Heart left ventricle (tissue), 13 donors: ENCODE measurements around the gene ITGA6.

Experiments
- CTCF ChIP-seq, 12 donors: fragments of 200-600 bp; sonication (generic) in 4 of 12; IDR thresholded peaks; one replicate each; pipeline versions ENCODE4 v1.5.0 to v1.8.0; 2018 to 2022; ENCODE audit warnings: antibody characterized with exemption in 12 of 12, mild to moderate bottlenecking in 5 of 12
- POLR2A ChIP-seq, 2 donors: fragments of 450-650 bp; IDR thresholded peaks; one replicate each; pipeline ENCODE4 v1.6.1; 2017; ENCODE audit warnings: antibody characterized with exemption in 2 of 2, mild to moderate bottlenecking in 2 of 2, moderate library complexity in 2 of 2
- donor health status: ischemic (EF 13 %, LVEDD 7.1; RV severe dilation, severe dysfunction).
- donor health status: DM: no; HTN: yes; CAD: no.
- donor health status: DM: no; HTN: no; CAD: no.
- donor health status: ischemic (EF 25% LVEDD 6.9; RV normal size, moderate dysfunction).
- donor health status: ischemic (EF 25% LVEDD 5.7; RV mildly dilated, moderate dysfunction).
- donor health status: ischemic (EF 35%, LVEDD 5.7; RV mildly dilated, moderate dysfunction).
- donor health status: nonischemic (EF 11% LVEDD 7.7; RV severe dilation, severe dysfunction).
- donor health status: DM: yes; HTN: yes; CAD: no.
- donor health status: PGD.
- donor health status: ischemic (EF 29% LVEDD 5.4; RV normal size, mild dysfunction).
- donor health status: nonischemic (EF 23%, LVEDD 6.1; RV moderate dilation, normal function).

- TF ChIP-seq CTCF (IDR thresholded peaks at IDR 0.05) (no peak), POLR2A (IDR thresholded peaks at IDR 0.05) (no peak)
These were observed 21.3 kb downstream of the ITGA6 start for GRCh38 chr2:172448544-172449267.
